Neural cell (in vitro differentiated cells): ENCODE data around the gene UMODL1. TPM values are rescaled to one million over a fixed set of nuclear protein-coding genes. Genes with fewer than 3 reads are reported as not detected.

Experiments used
- H2AFZ ChIP-seq: fragments of 200-600, 300-800 bp; sonication (generic), shearing (Covaris generic); 2 replicates; pipeline ENCODE4 v1.6.0; 2014; ENCODE audit warnings: low read depth, mild to moderate bottlenecking, antibody characterized with exemption, low read length, moderate library complexity
- H3F3A ChIP-seq: fragments of 200-600 bp; shearing (Covaris generic); 2 replicates; pipeline ENCODE4 v1.6.1; 2016; ENCODE audit warnings: mild to moderate bottlenecking, moderate library complexity, mixed read lengths, antibody characterized with exemption, low read length; ENCODE audit not compliant: insufficient read depth, poor library complexity, severe bottlenecking
- H3K27ac ChIP-seq: fragments of 200-600, 300-800 bp; sonication (generic), shearing (Covaris generic); 2 replicates; pipeline ENCODE4 v1.5.1; 2014; ENCODE audit warnings: mild to moderate bottlenecking, low read length, moderate library complexity
- H3K27me3 ChIP-seq: fragments of 300-800, 200-600 bp; sonication (generic), shearing (Covaris generic); 2 replicates; pipeline ENCODE4 v1.6.0; 2014; ENCODE audit warnings: mild to moderate bottlenecking, low read depth, low read length, moderate library complexity; ENCODE audit not compliant: insufficient read depth
- H3K36me3 ChIP-seq: fragments of 300-800, 200-600 bp; sonication (generic), shearing (Covaris generic); 2 replicates; pipeline ENCODE4 v1.5.1; 2014; ENCODE audit warnings: mild to moderate bottlenecking, antibody characterized with exemption, low read length, moderate library complexity; ENCODE audit not compliant: insufficient read depth
- H3K4me2 ChIP-seq: fragments of 300-800, 200-600 bp; sonication (generic), shearing (Covaris generic); 2 replicates; pipeline ENCODE4 v1.6.0; 2014; ENCODE audit warnings: mild to moderate bottlenecking, low read length
- H3K4me3 ChIP-seq: fragments of 300-800, 200-600 bp; sonication (generic), shearing (Covaris generic); 2 replicates; pipeline ENCODE4 v1.5.1; 2014; ENCODE audit warnings: mild to moderate bottlenecking, low read length, moderate library complexity
- H3K79me2 ChIP-seq: fragments of 200-600 bp; shearing (Covaris generic); replicated peaks from 2 replicates; pipeline ENCODE4 v1.6.0; 2014; ENCODE audit warnings: mild to moderate bottlenecking, low read length, moderate library complexity; ENCODE audit not compliant: insufficient read depth
- H3K9ac ChIP-seq: fragments of 300-800, 200-600 bp; sonication (generic), shearing (Covaris generic); 2 replicates; pipeline ENCODE4 v1.6.1; 2016; ENCODE audit warnings: mild to moderate bottlenecking, low read length, mixed read lengths
- H3K9me2 ChIP-seq: fragments of 200-600 bp; shearing (Covaris generic); 2 replicates; pipeline ENCODE4 v1.6.1; 2016; ENCODE audit warnings: mild to moderate bottlenecking, low read length, mixed read lengths; ENCODE audit not compliant: insufficient read depth
- H3K9me3 ChIP-seq: fragments of 200-600, 300-800 bp; sonication (generic), shearing (Covaris generic); 2 replicates; pipeline ENCODE4 v1.6.1; 2016; ENCODE audit warnings: mild to moderate bottlenecking, mixed run types, low read length, moderate library complexity, mixed read lengths
- H4K20me1 ChIP-seq: fragments of 200-600 bp; shearing (Covaris generic); 2 replicates; pipeline ENCODE4 v1.6.1; 2016; ENCODE audit warnings: mild to moderate bottlenecking, mixed run types; ENCODE audit not compliant: insufficient read depth
- EP300 ChIP-seq: fragments of 450-650 bp; conservative IDR thresholded peaks from 2 replicates; pipeline ENCODE4 v1.6.1; 2014; ENCODE audit warnings: antibody characterized with exemption, mild to moderate bottlenecking, moderate library complexity; ENCODE audit not compliant: poor library complexity, severe bottlenecking
- EZH2 ChIP-seq: fragments of 200-600, 300-800 bp; shearing (Covaris generic), sonication (generic); IDR thresholded peaks from 2 replicates; pipeline ENCODE4 v1.6.1; 2014; ENCODE audit warnings: antibody characterized with exemption, low read length, borderline replicate concordance, mild to moderate bottlenecking; ENCODE audit not compliant: insufficient read depth, poor library complexity, severe bottlenecking
- MXI1 ChIP-seq: fragments of 450-650 bp; conservative IDR thresholded peaks from 2 replicates; pipeline ENCODE4 v1.6.1; 2014; ENCODE audit warnings: antibody characterized with exemption, mild to moderate bottlenecking; ENCODE audit not compliant: poor library complexity, severe bottlenecking
- POLR2AphosphoS5 ChIP-seq: IDR thresholded peaks from 2 replicates; pipeline ENCODE4 v1.6.1; 2012
- RAD21 ChIP-seq: fragments of 450-650 bp; conservative IDR thresholded peaks from 2 replicates; pipeline ENCODE4 v1.6.1; 2014; ENCODE audit warnings: antibody characterized with exemption, mild to moderate bottlenecking, moderate library complexity
- SMC3 ChIP-seq: fragments of 450-650 bp; conservative IDR thresholded peaks from 2 replicates; pipeline ENCODE4 v1.6.1; 2014; ENCODE audit warnings: antibody characterized with exemption, mild to moderate bottlenecking, moderate library complexity; ENCODE audit not compliant: poor library complexity
- TAF1 ChIP-seq: IDR thresholded peaks from 2 replicates; pipeline ENCODE4 v1.6.1; 2012; ENCODE audit warnings: low read depth
- polyA plus RNA-seq: library from polyadenylated mRNA; depleted of rRNA; stranded (reverse); fragments of >200 nt; gene quantifications from 2 replicates; pipeline ENCODE4 v1.2.3, GENCODE V29; 2014
- TF ChIP-seq, protein P1 (sequence below): fragments of 450-650 bp; IDR thresholded peaks from 2 replicates; pipeline ENCODE4 v1.5.1; 2014; ENCODE audit warnings: antibody characterized with exemption, mild to moderate bottlenecking, moderate library complexity; ENCODE audit not compliant: poor library complexity, severe bottlenecking
- TF ChIP-seq, protein P2 (sequence below): IDR thresholded peaks from 2 replicates; pipeline ENCODE4 v1.6.1; 2012; ENCODE audit warnings: borderline replicate concordance

Gene UMODL1
- polyA plus RNA-seq, 1 donor from 2014 or later: 0.11 TPM

DNA sequence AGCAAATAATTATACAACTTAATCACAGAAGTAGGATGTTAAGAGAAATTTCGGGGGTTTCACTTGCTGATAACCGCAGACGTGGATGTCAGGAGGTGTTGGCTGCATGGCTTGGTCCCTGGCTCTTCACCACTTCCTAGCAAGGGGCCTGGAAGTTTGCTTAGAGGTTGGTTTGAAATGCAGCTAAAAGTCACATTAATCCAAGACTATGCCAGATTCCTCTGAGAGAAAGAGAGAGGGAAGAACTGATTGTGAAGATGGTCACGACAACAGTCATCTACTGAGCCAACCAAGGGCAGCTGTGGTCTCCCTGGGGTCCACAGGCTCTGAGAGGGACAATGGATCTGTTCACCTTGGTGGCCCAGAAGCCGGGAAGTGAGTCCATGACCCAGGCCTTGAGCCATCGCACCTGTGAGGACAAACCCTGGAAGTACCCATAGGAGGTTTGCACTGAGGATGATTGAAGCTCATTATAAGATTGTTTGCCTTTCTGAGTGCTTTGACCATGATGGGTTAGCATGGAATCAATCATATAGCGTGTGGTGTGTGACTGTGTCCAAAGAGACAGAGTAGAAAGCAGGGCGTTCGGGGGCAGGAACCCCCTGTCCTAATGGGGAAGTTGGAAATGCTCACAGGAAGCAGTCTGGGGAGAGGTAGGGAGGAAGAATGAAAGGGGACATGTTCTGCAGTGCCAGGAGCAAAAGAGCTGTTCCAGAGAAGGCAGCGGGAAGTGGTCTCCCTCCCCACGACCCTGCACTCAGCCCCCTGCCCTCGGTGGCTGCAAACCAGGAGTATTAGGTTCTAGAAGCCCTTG, 47.1 kb downstream of the UMODL1 start:
- Histone ChIP-seq H2AFZ (no peak overlapping the region), H3K4me3 (no peak overlapping the region), H3K27me3 (no peaks in the 10 kb centered on the region)

DNA sequence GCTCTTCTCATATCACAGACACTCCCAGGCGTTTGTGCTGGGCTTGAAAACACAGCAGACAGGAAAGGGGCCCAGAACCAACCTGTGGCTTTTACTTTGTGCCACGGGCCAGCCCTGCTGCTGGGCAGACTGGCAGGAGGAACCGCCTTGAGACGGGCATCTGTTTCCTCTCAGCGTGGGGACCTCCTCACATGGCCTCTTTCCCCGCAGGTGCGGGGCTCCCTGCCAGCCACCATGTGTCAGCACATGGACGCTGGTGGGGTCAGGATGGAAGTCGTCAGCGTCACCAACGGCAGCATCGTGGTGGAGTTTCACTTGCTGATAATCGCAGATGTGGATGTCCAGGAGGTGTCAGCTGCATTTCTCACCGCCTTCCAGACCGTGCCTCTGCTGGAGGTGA, 47.8 kb downstream of the UMODL1 start:
- Histone ChIP-seq H3K4me3 (no peak overlapping the region), H3F3A (no peaks in the 10 kb centered on the region), H3K79me2 (no peaks in the 10 kb centered on the region), H3K36me3 (no peaks in the 10 kb centered on the region), H3K4me2 (no peak overlapping the region), H3K9me2 (no peaks in the 10 kb centered on the region), H3K27me3 (no peaks in the 10 kb centered on the region), H3K9me3 (no peaks in the 10 kb centered on the region), H3K27ac (no peak overlapping the region), H4K20me1 (no peaks in the 10 kb centered on the region), H2AFZ (no peak overlapping the region), H3K9ac (no peak overlapping the region)
- TF ChIP-seq TAF1 (no peak), SMC3 (no peak), MXI1 (no peak), RAD21 (no peak), EP300 (no peak)
- TF ChIP-seq, protein P1, sequence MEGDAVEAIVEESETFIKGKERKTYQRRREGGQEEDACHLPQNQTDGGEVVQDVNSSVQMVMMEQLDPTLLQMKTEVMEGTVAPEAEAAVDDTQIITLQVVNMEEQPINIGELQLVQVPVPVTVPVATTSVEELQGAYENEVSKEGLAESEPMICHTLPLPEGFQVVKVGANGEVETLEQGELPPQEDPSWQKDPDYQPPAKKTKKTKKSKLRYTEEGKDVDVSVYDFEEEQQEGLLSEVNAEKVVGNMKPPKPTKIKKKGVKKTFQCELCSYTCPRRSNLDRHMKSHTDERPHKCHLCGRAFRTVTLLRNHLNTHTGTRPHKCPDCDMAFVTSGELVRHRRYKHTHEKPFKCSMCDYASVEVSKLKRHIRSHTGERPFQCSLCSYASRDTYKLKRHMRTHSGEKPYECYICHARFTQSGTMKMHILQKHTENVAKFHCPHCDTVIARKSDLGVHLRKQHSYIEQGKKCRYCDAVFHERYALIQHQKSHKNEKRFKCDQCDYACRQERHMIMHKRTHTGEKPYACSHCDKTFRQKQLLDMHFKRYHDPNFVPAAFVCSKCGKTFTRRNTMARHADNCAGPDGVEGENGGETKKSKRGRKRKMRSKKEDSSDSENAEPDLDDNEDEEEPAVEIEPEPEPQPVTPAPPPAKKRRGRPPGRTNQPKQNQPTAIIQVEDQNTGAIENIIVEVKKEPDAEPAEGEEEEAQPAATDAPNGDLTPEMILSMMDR: no peak

More for the DNA sequence above, 47.1 kb downstream of the UMODL1 start:
- Histone ChIP-seq H3K9me3 (no peaks in the 10 kb centered on the region), H3K9me2 (no peaks in the 10 kb centered on the region), H3F3A (no peaks in the 10 kb centered on the region), H4K20me1 (no peaks in the 10 kb centered on the region), H3K9ac (no peak overlapping the region), H3K36me3 (no peaks in the 10 kb centered on the region), H3K27ac (no peak overlapping the region), H3K79me2 (no peaks in the 10 kb centered on the region), H3K4me2 (no peak overlapping the region)
- TF ChIP-seq, protein P2, sequence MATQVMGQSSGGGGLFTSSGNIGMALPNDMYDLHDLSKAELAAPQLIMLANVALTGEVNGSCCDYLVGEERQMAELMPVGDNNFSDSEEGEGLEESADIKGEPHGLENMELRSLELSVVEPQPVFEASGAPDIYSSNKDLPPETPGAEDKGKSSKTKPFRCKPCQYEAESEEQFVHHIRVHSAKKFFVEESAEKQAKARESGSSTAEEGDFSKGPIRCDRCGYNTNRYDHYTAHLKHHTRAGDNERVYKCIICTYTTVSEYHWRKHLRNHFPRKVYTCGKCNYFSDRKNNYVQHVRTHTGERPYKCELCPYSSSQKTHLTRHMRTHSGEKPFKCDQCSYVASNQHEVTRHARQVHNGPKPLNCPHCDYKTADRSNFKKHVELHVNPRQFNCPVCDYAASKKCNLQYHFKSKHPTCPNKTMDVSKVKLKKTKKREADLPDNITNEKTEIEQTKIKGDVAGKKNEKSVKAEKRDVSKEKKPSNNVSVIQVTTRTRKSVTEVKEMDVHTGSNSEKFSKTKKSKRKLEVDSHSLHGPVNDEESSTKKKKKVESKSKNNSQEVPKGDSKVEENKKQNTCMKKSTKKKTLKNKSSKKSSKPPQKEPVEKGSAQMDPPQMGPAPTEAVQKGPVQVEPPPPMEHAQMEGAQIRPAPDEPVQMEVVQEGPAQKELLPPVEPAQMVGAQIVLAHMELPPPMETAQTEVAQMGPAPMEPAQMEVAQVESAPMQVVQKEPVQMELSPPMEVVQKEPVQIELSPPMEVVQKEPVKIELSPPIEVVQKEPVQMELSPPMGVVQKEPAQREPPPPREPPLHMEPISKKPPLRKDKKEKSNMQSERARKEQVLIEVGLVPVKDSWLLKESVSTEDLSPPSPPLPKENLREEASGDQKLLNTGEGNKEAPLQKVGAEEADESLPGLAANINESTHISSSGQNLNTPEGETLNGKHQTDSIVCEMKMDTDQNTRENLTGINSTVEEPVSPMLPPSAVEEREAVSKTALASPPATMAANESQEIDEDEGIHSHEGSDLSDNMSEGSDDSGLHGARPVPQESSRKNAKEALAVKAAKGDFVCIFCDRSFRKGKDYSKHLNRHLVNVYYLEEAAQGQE: no peak
- TF ChIP-seq SMC3 (no peak), EP300 (no peak), MXI1 (no peak), RAD21 (no peak), TAF1 (no peak), EZH2 (no peak), POLR2AphosphoS5 (no peak)
- TF ChIP-seq, protein P1: no peak
